HG03565 (cell line): ENCODE data around the gene SMARCC2.
"Not testable (repeated sequence)": the region's sequence is repeated elsewhere in the genome, so short reads cannot be mapped to it uniquely, and the experiment has no call there.

Source experiments
- ATAC-seq: cut with Tn5 transposase; IDR thresholded peaks from one replicate; pipeline ENCODE4 v1.9.1; 2021; ENCODE audit warnings: mild to moderate bottlenecking, moderate library complexity; ENCODE audit not compliant: unreplicated experiment

SMARCC2 gene

GRCh38 chr12:56212361-56212760 is 23.1 kb upstream of the SMARCC2 start:
- no peak for ATAC-seq

- no peak for ATAC-seq
These were observed 18.7 kb upstream of the SMARCC2 start for GRCh38 chr12:56208006-56208405.

- no peak for ATAC-seq
These were observed 17.3 kb upstream of the SMARCC2 start for GRCh38 chr12:56206452-56207166.

GRCh38 chr12:56205445-56205844 is 16.2 kb upstream of the SMARCC2 start:
- no peak for ATAC-seq

- ATAC-seq: no peak
These were observed 15.0 kb upstream of the SMARCC2 start for GRCh38 chr12:56204275-56204674.

- ATAC-seq: no peak
These were observed 13.6 kb upstream of the SMARCC2 start for GRCh38 chr12:56202838-56203237.

- ATAC-seq: no peak
These were observed 13.1 kb upstream of the SMARCC2 start for GRCh38 chr12:56202366-56202765.

- ATAC-seq: no peak
These were observed 9.6 kb upstream of the SMARCC2 start for GRCh38 chr12:56198836-56199235.

- no peak for ATAC-seq
These were observed 8.8 kb upstream of the SMARCC2 start for GRCh38 chr12:56197921-56198635.

GRCh38 chr12:56196818-56197550 is 7.7 kb upstream of the SMARCC2 start:
- ATAC-seq: not testable (repeated sequence)

GRCh38 chr12:56193025-56193578 is 3.8 kb upstream of the SMARCC2 start:
- ATAC-seq: no peak

- ATAC-seq: no peak
These were observed 3.3 kb upstream of the SMARCC2 start for GRCh38 chr12:56192582-56192981.

- no peak for ATAC-seq
These were observed 1.4 kb upstream of the SMARCC2 start for GRCh38 chr12:56190695-56191155.

GRCh38 chr12:56189918-56190694 is 823 bp upstream of the SMARCC2 start:
- ATAC-seq: no peak

- ATAC-seq: no peak
These were observed 545 bp downstream of the SMARCC2 start for GRCh38 chr12:56188778-56189098.

- no peak for ATAC-seq
These were observed 1.0 kb downstream of the SMARCC2 start for GRCh38 chr12:56188131-56188777.

GRCh38 chr12:56186957-56187356 is 2.3 kb downstream of the SMARCC2 start:
- ATAC-seq: no peak

- no peak for ATAC-seq
These were observed 10.9 kb downstream of the SMARCC2 start for GRCh38 chr12:56178347-56178746.

- ATAC-seq: no peak
These were observed 16.4 kb downstream of the SMARCC2 start for GRCh38 chr12:56172839-56173238.

- no peak for ATAC-seq
These were observed 20.0 kb downstream of the SMARCC2 start for GRCh38 chr12:56169229-56169759.
